GM18505 (cell line): ENCODE data around the gene VANGL1.

ENCODE experiments used
- ATAC-seq: cut with Tn5 transposase; IDR thresholded peaks from one replicate; pipeline ENCODE4 v1.9.1; 2021; ENCODE audit not compliant: unreplicated experiment
- POLR2A ChIP-seq: IDR thresholded peaks from 4 replicates; pipeline ENCODE4 v1.6.1; 2011; ENCODE audit warnings: borderline replicate concordance; ENCODE audit not compliant: insufficient read depth, insufficient read length; ENCODE audit errors: extremely low read depth

Gene VANGL1

GRCh38 chr1:115641762-115642167 is at the start of gene VANGL1:
VANGL1 (plus strand) TSS chr1:115641970; CDS start chr1:115651414, 9,444 bp downstream.
- peak; percentile 55 for ATAC-seq
- TF ChIP-seq POLR2A = peak; percentile 61

GRCh38 chr1:115592264-115592663 is 49.5 kb upstream of the VANGL1 start:
- ATAC-seq = no peak
- TF ChIP-seq POLR2A = no peak

- TF ChIP-seq POLR2A = no peak
Observed at GRCh38 chr1:115593365-115594259, 48.2 kb upstream of the VANGL1 start.

GRCh38 chr1:115594600-115594999 is 47.2 kb upstream of the VANGL1 start:
- ATAC-seq = no peak

More at GRCh38 chr1:115593365-115594259, 48.2 kb upstream of the VANGL1 start:
- no peak for ATAC-seq

GRCh38 chr1:115595279-115596079 is 46.3 kb upstream of the VANGL1 start:
- no peak for ATAC-seq
- TF ChIP-seq POLR2A = no peak

More at GRCh38 chr1:115594600-115594999, 47.2 kb upstream of the VANGL1 start:
- TF ChIP-seq POLR2A = no peak

GRCh38 chr1:115596080-115596780 is 45.5 kb upstream of the VANGL1 start:
- ATAC-seq = no peak
- no peak for TF ChIP-seq POLR2A

GRCh38 chr1:115604508-115604907 is 37.3 kb upstream of the VANGL1 start:
- TF ChIP-seq POLR2A = no peak
- no peak for ATAC-seq

- no peak for ATAC-seq
- TF ChIP-seq POLR2A = no peak
Observed at GRCh38 chr1:115606305-115606704, 35.5 kb upstream of the VANGL1 start.

GRCh38 chr1:115609021-115609420 is 32.7 kb upstream of the VANGL1 start:
- TF ChIP-seq POLR2A = no peak
- ATAC-seq = no peak

GRCh38 chr1:115613767-115614166 is 28.0 kb upstream of the VANGL1 start:
- no peak for TF ChIP-seq POLR2A
- no peak for ATAC-seq

- ATAC-seq = no peak
- no peak for TF ChIP-seq POLR2A
Observed at GRCh38 chr1:115620453-115620852, 21.3 kb upstream of the VANGL1 start.

- ATAC-seq = no peak
- no peak for TF ChIP-seq POLR2A
Observed at GRCh38 chr1:115620950-115621349, 20.8 kb upstream of the VANGL1 start.

GRCh38 chr1:115624859-115625258 is 16.9 kb upstream of the VANGL1 start:
- TF ChIP-seq POLR2A = no peak
- ATAC-seq = no peak
